GM12878 (cell line): ENCODE results near the gene PRIM1. TPM values are rescaled to one million over a fixed set of nuclear protein-coding genes. Genes with fewer than 3 reads are reported as not detected.

Experiments
- ATAC-seq: fragments of 200-7000 bp; cut with Tn5 transposase; 3 replicates; pipeline ENCODE4 v1.9.1; 2020; ENCODE audit warnings: mild to moderate bottlenecking, moderate library complexity
- BruUV-seq: library from RNA; stranded (reverse); fragments of 400-500 nt; replicated peaks from 2 replicates; lab custom pipeline; 2021; lab: Mats Ljungman, UMichigan
- CTCF ChIA-PET: fragments of 300-600 bp; sonication (Branson Sonifier 250); formaldehyde crosslinking; extraction: SDS; loops from one replicate; lab custom pipeline; 2021; ENCODE audit warnings: inconsistent platforms; lab: Yijun Ruan, JAX
- POLR2A ChIA-PET: fragments of 350-600 bp; formaldehyde crosslinking; extraction: SDS; loops from one replicate; lab custom pipeline; 2021; ENCODE audit warnings: inconsistent platforms; lab: Charles Lee
- RAD21 ChIA-PET: fragments of 300-600 bp; sonication (Branson Sonifier 250); formaldehyde crosslinking; loops from one replicate; lab custom pipeline; 2023; ENCODE audit warnings: antibody characterized with exemption; ENCODE audit not compliant: unreplicated experiment; lab: Charles Lee
- SMC1A ChIA-PET: fragments of 300-600 bp; sonication (Branson Sonifier 250); formaldehyde crosslinking; loops from one replicate; lab custom pipeline; 2023; ENCODE audit not compliant: unreplicated experiment, uncharacterized antibody; lab: Charles Lee
- DNase-seq: peaks from one replicate; pipeline ENCODE4 v3.0.0-alpha.2; 2011; ENCODE audit warnings: low read depth, low spot score
- FAIRE-seq: peaks from 3 replicates; lab custom pipeline; 2011; peaks lifted over from hg19 to GRCh38; lab: Jason Lieb, UNC
- H2AFZ ChIP-seq: 2 replicates; pipeline ENCODE4 v1.6.0; 2011; ENCODE audit warnings: low read depth, low read length, control low read depth; ENCODE audit not compliant: control insufficient read depth
- H3K27ac ChIP-seq: 2 replicates; pipeline ENCODE4 v1.5.1; 2011; ENCODE audit warnings: control low read depth; ENCODE audit not compliant: control insufficient read depth, insufficient read depth
- H3K27me3 ChIP-seq, 2 experiments: replicated peaks in 1 of 2; 2 replicates each; pipeline versions ENCODE4 v1.6.0 to v1.6.1; 2011; ENCODE audit warnings: low read length in 1 of 2; ENCODE audit not compliant: control insufficient read depth in 2 of 2, insufficient read depth in 2 of 2
- H3K36me3 ChIP-seq, 2 experiments: 2 replicates each; pipeline ENCODE4 v1.5.1; 2011; ENCODE audit warnings: low read length in 1 of 2; ENCODE audit not compliant: control insufficient read depth in 2 of 2, insufficient read depth in 2 of 2
- H3K4me1 ChIP-seq: 2 replicates; pipeline ENCODE4 v1.6.1; 2011; ENCODE audit warnings: mild to moderate bottlenecking, low read length, moderate library complexity, mixed read lengths; ENCODE audit not compliant: control insufficient read depth, insufficient read depth
- H3K4me2 ChIP-seq: 2 replicates; pipeline ENCODE4 v1.6.0; 2011; ENCODE audit warnings: control low read depth; ENCODE audit not compliant: control insufficient read depth, insufficient read depth
- H3K4me3 ChIP-seq: fragments of 200-600 bp; sonication (generic); 2 replicates; pipeline ENCODE4 v1.5.1; 2016
- H3K79me2 ChIP-seq: 2 replicates; pipeline ENCODE4 v1.6.0; 2011; ENCODE audit warnings: low read length; ENCODE audit not compliant: control insufficient read depth, insufficient read depth
- H3K9ac ChIP-seq: 2 replicates; pipeline ENCODE4 v1.8.0; 2011; ENCODE audit warnings: low read length, control low read depth, mixed read lengths; ENCODE audit not compliant: control insufficient read depth, insufficient read depth
- H3K9me3 ChIP-seq: replicated peaks from 3 replicates; pipeline ENCODE4 v1.5.1; 2011; ENCODE audit warnings: mild to moderate bottlenecking, low read length; ENCODE audit not compliant: control insufficient read depth, insufficient read depth
- H4K20me1 ChIP-seq: 2 replicates; pipeline ENCODE4 v1.6.0; 2011; ENCODE audit not compliant: control insufficient read depth, insufficient read depth
- ATF7 ChIP-seq: fragments of 450-650 bp; IDR thresholded peaks from 2 replicates; pipeline ENCODE4 v1.6.1; 2016; ENCODE audit warnings: low read depth, mild to moderate bottlenecking
- CTCF ChIP-seq, 3 experiments: IDR thresholded peaks in 2 of 3; conservative IDR thresholded peaks in 1 of 3; 2 replicates each; pipeline ENCODE4 v1.5.1; 2011; ENCODE audit warnings: low read depth in 3 of 3, low read length in 3 of 3, mild to moderate bottlenecking in 3 of 3, control low read depth in 2 of 3, moderate library complexity in 2 of 3, inconsistent platforms in 1 of 3, mixed read lengths in 1 of 3; ENCODE audit not compliant: control insufficient read depth in 2 of 3, insufficient read depth in 1 of 3; ENCODE audit errors: extremely low read depth in 1 of 3
- FOS ChIP-seq: IDR thresholded peaks from 3 replicates; pipeline ENCODE4 v1.6.1; 2011; ENCODE audit warnings: borderline replicate concordance; ENCODE audit not compliant: insufficient read length; ENCODE audit errors: extremely low read depth
- GATAD2B ChIP-seq: fragments of 450-650 bp; conservative IDR thresholded peaks from 2 replicates; pipeline ENCODE4 v1.6.1; 2017; ENCODE audit warnings: low read depth, mild to moderate bottlenecking, moderate library complexity
- IKZF2 ChIP-seq, 2 experiments: fragments of 450-650 bp; IDR thresholded peaks; 2 replicates each; pipeline ENCODE4 v1.6.1; 2017; ENCODE audit warnings: mild to moderate bottlenecking in 2 of 2, moderate library complexity in 2 of 2
- IRF4 ChIP-seq: IDR thresholded peaks from 2 replicates; pipeline ENCODE4 v1.6.1; 2011; ENCODE audit warnings: low read depth, low read length
- POLR2A ChIP-seq: IDR thresholded peaks from 2 replicates; pipeline ENCODE4 v1.6.1; 2011; ENCODE audit warnings: low read depth, mild to moderate bottlenecking, low read length
- SRF ChIP-seq, 2 experiments: IDR thresholded peaks; 2 replicates each; pipeline ENCODE4 v1.6.1; 2011; ENCODE audit warnings: low read depth in 2 of 2, low read length in 2 of 2, mild to moderate bottlenecking in 1 of 2, moderate library complexity in 1 of 2
- TCF12 ChIP-seq: IDR thresholded peaks from 2 replicates; pipeline ENCODE4 v1.6.1; 2011; ENCODE audit warnings: low read depth, mild to moderate bottlenecking, low read length
- TCF3 ChIP-seq: IDR thresholded peaks from 2 replicates; pipeline ENCODE4 v1.6.1; 2012; ENCODE audit warnings: low read depth, mild to moderate bottlenecking, low read length, borderline replicate concordance; ENCODE audit not compliant: insufficient read depth
- ZNF217 ChIP-seq: fragments of 450-650 bp; IDR thresholded peaks from 2 replicates; pipeline ENCODE4 v1.6.1; 2017; ENCODE audit warnings: antibody characterized with exemption, mild to moderate bottlenecking
- ZZZ3 ChIP-seq: IDR thresholded peaks from 2 replicates; pipeline ENCODE4 v1.6.1; 2011; ENCODE audit warnings: low read depth; ENCODE audit not compliant: control insufficient read depth, insufficient read length
- WGBS: methylation state at CpG from one replicate; pipeline ENCODE4 v1.1.6; 2016; ENCODE audit warnings: low lambda C conversion rate; ENCODE audit not compliant: insufficient replicate concordance, insufficient coverage; ENCODE audit errors: missing lambda C conversion rate; 5-methylcytosine and 5-hydroxymethylcytosine counted together
- in situ Hi-C: fragments of 300-500 bp; cut with MboI; formaldehyde crosslinking; loops from 9 replicates; pipeline ENCODE4 v1.14.3; 2018; ENCODE audit warnings: mixed read lengths
- intact Hi-C: fragments of 100-400 bp; cut with micrococcal nuclease; formaldehyde crosslinking; loops from one replicate; pipeline ENCODE4 v1.14.2; 2022; ENCODE audit not compliant: unreplicated experiment
- polyA plus RNA-seq, 11 experiments: library from polyadenylated mRNA; depleted of rRNA in 4 of 11; unstranded in 6 of 11; stranded (reverse) in 5 of 11; fragments of >200 nt; fragmentation: Nextera tagmentation in 4 of 11; fragmentation: Illumina TruSeq in 1 of 11; extraction: Ambion mirVana in 4 of 11; extraction: Trizol in 1 of 11; gene quantifications; 1 replicate in 1 of 11; 2 replicates in 10 of 11; pipeline versions ENCODE4 v1.2.1 to v1.2.3, GENCODE V29; 2011 to 2016; ENCODE audit warnings: inconsistent platforms in 2 of 11, missing spikeins in 2 of 11, low read depth in 1 of 11
- total RNA-seq, 4 experiments: library from RNA; depleted of rRNA in 3 of 4; stranded (reverse); fragments of >200 nt in 3 of 4; fragmentation: Illumina TruSeq in 1 of 4; extraction: Trizol in 1 of 4; gene quantifications; 2 replicates each; pipeline versions ENCODE4 v1.2.1 to v1.2.3, GENCODE V29; 2013 to 2021

The PRIM1 gene
- total and polyA plus RNA-seq, 10 of the 15 experiments (the other 5 are each of a cell fraction or from before 2014, with no cell fraction given), result 27.1 to 70.6 (median 55.7) TPM

DNA sequence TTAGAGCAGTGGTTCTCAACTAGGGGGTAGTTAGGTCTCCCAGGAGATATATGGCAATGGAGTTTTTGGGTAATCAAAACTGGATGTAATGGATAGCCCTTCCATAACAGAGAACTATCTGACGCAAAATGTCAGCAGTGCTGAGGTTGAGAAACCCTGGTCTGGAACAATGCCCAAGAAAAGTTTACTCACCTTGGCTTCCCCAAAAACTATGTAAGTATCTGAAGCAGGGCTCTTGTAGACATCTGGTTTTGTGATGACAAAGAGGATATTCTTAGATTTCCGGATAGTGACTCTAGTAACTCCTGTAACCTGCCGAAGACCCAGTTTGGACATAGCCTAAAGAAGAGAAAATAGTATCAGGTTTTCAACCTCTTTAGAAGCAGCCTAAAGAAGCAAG is 38.8 kb downstream of the PRIM1 start:
- ATAC-seq, result no peak
- no TSS peak for BruUV-seq
- WGBS, result 73% methylated on average over 3 of the region's 3 CpGs
- ChIA-PET CTCF (interaction anchor here (1.5 kb wide), 1 partner anchor 15 kb away, joined by 4 read pairs; no protein-coding TSS in a partner anchor), POLR2A (interaction anchor here (1.0 kb wide), 1 partner anchor 10 kb away, joined by 7 read pairs; no protein-coding TSS in a partner anchor), SMC1A (no interaction called here), RAD21 (no interaction called here)
- DNase-seq, result no peak
- TF ChIP-seq TCF12, result no peak
- no peak for TF ChIP-seq FOS
- TF ChIP-seq ATF7, result no peak
- TF ChIP-seq GATAD2B, result no peak
- no peak for TF ChIP-seq ZZZ3
- no peak for TF ChIP-seq ZNF217
- TF ChIP-seq IRF4, result no peak
- TF ChIP-seq SRF (IDR thresholded peaks at IDR 0.05; ENCODE audit: low read depth in 2 of 2, low read length in 2 of 2), result no peak
- TF ChIP-seq CTCF (IDR thresholded peaks at IDR 0.05 in 2 of 3, conservative IDR thresholded peaks at IDR 0.05 in 1 of 3; ENCODE audit: control insufficient read depth in 2 of 3, extremely low read depth in 1 of 3, insufficient read depth in 1 of 3, low read depth in 3 of 3, low read length in 3 of 3), result no peak
- no peak for TF ChIP-seq POLR2A
- TF ChIP-seq IKZF2 (IDR thresholded peaks at IDR 0.05), result no peak
- TF ChIP-seq TCF3, result no peak
- peaks cover 31% of the 10 kb centered on the region for H3K79me2 ChIP-seq
- no peak overlapping the region for H3K4me2 ChIP-seq
- no peak overlapping the region for H3K27ac ChIP-seq
- H3K4me3 ChIP-seq, result no peak overlapping the region
- no peak for FAIRE-seq
- no peak overlapping the region for H2AFZ ChIP-seq
- no peaks in the 10 kb centered on the region for H3K27me3 ChIP-seq
- H3K9ac ChIP-seq, result no peak overlapping the region
- H4K20me1 ChIP-seq, result peaks cover 14% of the 10 kb centered on the region
- H3K36me3 ChIP-seq, result peaks cover 19 to 32% of the 10 kb centered on the region in 2 experiments
- in situ Hi-C loops, result no loop called here
- peaks cover 9% of the 10 kb centered on the region; the same call in 1 of the 2 replicates for H3K4me1 ChIP-seq
- H3K9me3 ChIP-seq, result no peaks in the 10 kb centered on the region
- intact Hi-C loops, result no loop called here
